Peyer's patch (tissue), 4 donors: ENCODE results near the gene MRPL19.

ENCODE experiments used
- CTCF ChIP-seq, 6 experiments: fragments of 450-650 bp in 4 of 6; fragments of 200-600 bp in 2 of 6; sonication (generic) in 1 of 6; IDR thresholded peaks; one replicate each; pipeline ENCODE4 v1.5.1; 2017 to 2019; ENCODE audit warnings: antibody characterized with exemption in 6 of 6, mild to moderate bottlenecking in 3 of 6, moderate library complexity in 1 of 6
- POLR2A ChIP-seq, 2 donors: fragments of 450-650 bp; IDR thresholded peaks; one replicate each; pipeline ENCODE4 v1.5.1; 2017; ENCODE audit warnings: antibody characterized with exemption in 2 of 2, mild to moderate bottlenecking in 2 of 2, moderate library complexity in 2 of 2

GRCh38 chr2:75680402-75680801, 33.8 kb downstream of the MRPL19 start:
- TF ChIP-seq CTCF (IDR thresholded peaks at IDR 0.05): no peak
- no peak for TF ChIP-seq POLR2A (IDR thresholded peaks at IDR 0.05)
